GM12878 (cell line): ENCODE results near the gene SPCS2. TPM values are rescaled to one million over a fixed set of nuclear protein-coding genes. Genes with fewer than 3 reads are reported as not detected.

Experiments used
- polyA plus RNA-seq, 11 experiments: library from polyadenylated mRNA; depleted of rRNA in 4 of 11; unstranded in 6 of 11; stranded (reverse) in 5 of 11; fragments of >200 nt; fragmentation: Nextera tagmentation in 4 of 11; fragmentation: Illumina TruSeq in 1 of 11; extraction: Ambion mirVana in 4 of 11; extraction: Trizol in 1 of 11; gene quantifications; 1 replicate in 1 of 11; 2 replicates in 10 of 11; pipeline versions ENCODE4 v1.2.1 to v1.2.3, GENCODE V29; 2011 to 2016; ENCODE audit warnings: inconsistent platforms in 2 of 11, missing spikeins in 2 of 11, low read depth in 1 of 11
- small RNA-seq: library from RNA; depleted of rRNA; stranded (forward); fragments of <200 nt; gene quantifications from one replicate; pipeline ENCODE3, GENCODE V24; 2014
- total RNA-seq, 4 experiments: library from RNA; depleted of rRNA in 3 of 4; stranded (reverse); fragments of >200 nt in 3 of 4; fragmentation: Illumina TruSeq in 1 of 4; extraction: Trizol in 1 of 4; gene quantifications; 2 replicates each; pipeline versions ENCODE4 v1.2.1 to v1.2.3, GENCODE V29; 2013 to 2021

The SPCS2 gene
- total and polyA plus RNA-seq, 10 of the 15 experiments (the other 5 are each of a cell fraction or from before 2014, with no cell fraction given) = 40.7 to 661 (median 192) TPM

Small RNA genes within 50 kb of the gene (small RNA-seq; reads per million reads assigned to genes)
- not detected for gene RNU6-216P

Other genes starting within 250 kb of the SPCS2 start
- gene CHRDL2, start 217.8 kb upstream of the SPCS2 start, total RNA-seq (2014; rRNA removed) = not detected in 2 replicates
- not detected in 2 replicates for gene CHRDL2, start 217.8 kb upstream of the SPCS2 start, total RNA-seq (2014; rRNA removed; fragmentation: Illumina TruSeq; extraction: Trizol)
- not detected in 2 replicates for gene CHRDL2, start 217.8 kb upstream of the SPCS2 start, total RNA-seq (2021)
- not detected in 2 replicates for gene CHRDL2, start 217.8 kb upstream of the SPCS2 start, polyA plus RNA-seq (2011; rRNA removed)
- gene CHRDL2, start 217.8 kb upstream of the SPCS2 start, polyA plus RNA-seq (2014; fragmentation: Illumina TruSeq; extraction: Trizol) = not detected in 2 replicates
- gene CHRDL2, start 217.8 kb upstream of the SPCS2 start, polyA plus RNA-seq (2014; fragmentation: Nextera tagmentation; extraction: Ambion mirVana) = not detected
- not detected in 2 replicates for gene CHRDL2, start 217.8 kb upstream of the SPCS2 start, polyA plus RNA-seq (2014; rRNA removed)
- not detected for gene CHRDL2, start 217.8 kb upstream of the SPCS2 start, polyA plus RNA-seq (2016; fragmentation: Nextera tagmentation; extraction: Ambion mirVana)
- 12.1 and 14.0 TPM in 2 replicates for gene RNF169, start 200.4 kb upstream of the SPCS2 start, total RNA-seq (2014; rRNA removed)
- 13.2 and 14.1 TPM in 2 replicates for gene RNF169, start 200.4 kb upstream of the SPCS2 start, total RNA-seq (2014; rRNA removed; fragmentation: Illumina TruSeq; extraction: Trizol)
- 12.8 and 13.1 TPM in 2 replicates for gene RNF169, start 200.4 kb upstream of the SPCS2 start, total RNA-seq (2021)
- gene RNF169, start 200.4 kb upstream of the SPCS2 start, polyA plus RNA-seq (2011; rRNA removed) = 12.0 and 14.8 TPM in 2 replicates
- gene RNF169, start 200.4 kb upstream of the SPCS2 start, polyA plus RNA-seq (2014; fragmentation: Illumina TruSeq; extraction: Trizol) = 7.5 and 9.8 TPM in 2 replicates
- under 1 TPM; 0.32 to 0.42 TPM for gene RNF169, start 200.4 kb upstream of the SPCS2 start, polyA plus RNA-seq (2014; fragmentation: Nextera tagmentation; extraction: Ambion mirVana)
- gene RNF169, start 200.4 kb upstream of the SPCS2 start, polyA plus RNA-seq (2014; rRNA removed) = 5.1 and 5.2 TPM in 2 replicates
- gene RNF169, start 200.4 kb upstream of the SPCS2 start, polyA plus RNA-seq (2016; fragmentation: Nextera tagmentation; extraction: Ambion mirVana) = under 1 TPM; 0.74 to 0.97 TPM
- 3.7 and 4.1 TPM in 2 replicates for gene XRRA1, start 175 bp upstream of the SPCS2 start, total RNA-seq (2014; rRNA removed)
- 3.9 and 5.2 TPM in 2 replicates for gene XRRA1, start 175 bp upstream of the SPCS2 start, total RNA-seq (2014; rRNA removed; fragmentation: Illumina TruSeq; extraction: Trizol)
- gene XRRA1, start 175 bp upstream of the SPCS2 start, total RNA-seq (2021) = 7.3 and 11.0 TPM in 2 replicates
- gene XRRA1, start 175 bp upstream of the SPCS2 start, polyA plus RNA-seq (2011; rRNA removed) = 3.2 and 4.6 TPM in 2 replicates
- gene XRRA1, start 175 bp upstream of the SPCS2 start, polyA plus RNA-seq (2014; fragmentation: Illumina TruSeq; extraction: Trizol) = 4.6 and 5.9 TPM in 2 replicates
- 1 to 10 TPM; 2.5 to 7.4 TPM for gene XRRA1, start 175 bp upstream of the SPCS2 start, polyA plus RNA-seq (2014; fragmentation: Nextera tagmentation; extraction: Ambion mirVana)
- gene XRRA1, start 175 bp upstream of the SPCS2 start, polyA plus RNA-seq (2014; rRNA removed) = 3.1 and 3.9 TPM in 2 replicates
- gene XRRA1, start 175 bp upstream of the SPCS2 start, polyA plus RNA-seq (2016; fragmentation: Nextera tagmentation; extraction: Ambion mirVana) = 1 to 10 TPM; 7.4 to 8.8 TPM
- 17.3 and 18.1 TPM in 2 replicates for gene NEU3, start 39.7 kb downstream of the SPCS2 start, total RNA-seq (2014; rRNA removed)
- 14.8 and 15.4 TPM in 2 replicates for gene NEU3, start 39.7 kb downstream of the SPCS2 start, total RNA-seq (2014; rRNA removed; fragmentation: Illumina TruSeq; extraction: Trizol)
- 13.3 and 13.9 TPM in 2 replicates for gene NEU3, start 39.7 kb downstream of the SPCS2 start, total RNA-seq (2021)
- gene NEU3, start 39.7 kb downstream of the SPCS2 start, polyA plus RNA-seq (2011; rRNA removed) = 13.4 and 14.8 TPM in 2 replicates
- 13.4 and 13.9 TPM in 2 replicates for gene NEU3, start 39.7 kb downstream of the SPCS2 start, polyA plus RNA-seq (2014; fragmentation: Illumina TruSeq; extraction: Trizol)
- 1 to 10 TPM; 2.5 TPM for gene NEU3, start 39.7 kb downstream of the SPCS2 start, polyA plus RNA-seq (2014; fragmentation: Nextera tagmentation; extraction: Ambion mirVana)
- 15.4 and 20.3 TPM in 2 replicates for gene NEU3, start 39.7 kb downstream of the SPCS2 start, polyA plus RNA-seq (2014; rRNA removed)
- 10 to 100 TPM in 1 of 2 experiments, 1 to 10 TPM in 1; 9.7 to 11.0 TPM for gene NEU3, start 39.7 kb downstream of the SPCS2 start, polyA plus RNA-seq (2016; fragmentation: Nextera tagmentation; extraction: Ambion mirVana)
- gene OR2AT4, start 147.6 kb downstream of the SPCS2 start, total RNA-seq (2014; rRNA removed) = not detected in 2 replicates
- not detected in 2 replicates for gene OR2AT4, start 147.6 kb downstream of the SPCS2 start, total RNA-seq (2014; rRNA removed; fragmentation: Illumina TruSeq; extraction: Trizol)
- gene OR2AT4, start 147.6 kb downstream of the SPCS2 start, total RNA-seq (2021) = not detected in 2 replicates
- gene OR2AT4, start 147.6 kb downstream of the SPCS2 start, polyA plus RNA-seq (2011; rRNA removed) = 0.01 TPM in 1 of 2 replicates, not detected in the other
- gene OR2AT4, start 147.6 kb downstream of the SPCS2 start, polyA plus RNA-seq (2014; fragmentation: Illumina TruSeq; extraction: Trizol) = not detected in 2 replicates
- gene OR2AT4, start 147.6 kb downstream of the SPCS2 start, polyA plus RNA-seq (2014; fragmentation: Nextera tagmentation; extraction: Ambion mirVana) = not detected
- gene OR2AT4, start 147.6 kb downstream of the SPCS2 start, polyA plus RNA-seq (2014; rRNA removed) = not detected in 2 replicates
- not detected for gene OR2AT4, start 147.6 kb downstream of the SPCS2 start, polyA plus RNA-seq (2016; fragmentation: Nextera tagmentation; extraction: Ambion mirVana)
- gene SLCO2B1, start 201.8 kb downstream of the SPCS2 start, total RNA-seq (2014; rRNA removed) = 0.33 and 1.2 TPM in 2 replicates
- gene SLCO2B1, start 201.8 kb downstream of the SPCS2 start, total RNA-seq (2014; rRNA removed; fragmentation: Illumina TruSeq; extraction: Trizol) = 1.0 and 1.1 TPM in 2 replicates
- 1.1 and 1.8 TPM in 2 replicates for gene SLCO2B1, start 201.8 kb downstream of the SPCS2 start, total RNA-seq (2021)
- gene SLCO2B1, start 201.8 kb downstream of the SPCS2 start, polyA plus RNA-seq (2011; rRNA removed) = 3.5 and 4.4 TPM in 2 replicates
- 0.65 and 0.81 TPM in 2 replicates for gene SLCO2B1, start 201.8 kb downstream of the SPCS2 start, polyA plus RNA-seq (2014; fragmentation: Illumina TruSeq; extraction: Trizol)
- under 1 TPM in 1 of 2 experiments, not detected in 1; 0.05 TPM for gene SLCO2B1, start 201.8 kb downstream of the SPCS2 start, polyA plus RNA-seq (2014; fragmentation: Nextera tagmentation; extraction: Ambion mirVana)
- gene SLCO2B1, start 201.8 kb downstream of the SPCS2 start, polyA plus RNA-seq (2014; rRNA removed) = 0.48 and 0.65 TPM in 2 replicates
- gene SLCO2B1, start 201.8 kb downstream of the SPCS2 start, polyA plus RNA-seq (2016; fragmentation: Nextera tagmentation; extraction: Ambion mirVana) = under 1 TPM in 1 of 2 experiments, not detected in 1; 0.27 TPM